ENCODE data around the gene CDK19. TPM values are rescaled to one million over a fixed set of nuclear protein-coding genes. Genes with fewer than 3 reads are reported as not detected.

The CDK19 gene
- total RNA-seq, 1 experiment from 2014 or later: 11.7 TPM

- Mint-ChIP-seq H3K27me3 (ENCODE audit: low read depth) (no peaks in the 10 kb centered on the region), H3K4me1 (peaks cover 18% of the 10 kb centered on the region), H3K9me3 (no peaks in the 10 kb centered on the region), H3K27ac (0 out of 2 replicates have a peak overlapping the region, but pooled peaks have one; percentile 2), H3K4me3 (no peak overlapping the region), H3K36me3 (peaks cover 7% of the 10 kb centered on the region)
- ATAC-seq (no peak), DNase-seq (ENCODE audit: low spot score) (no peak)
- ChIA-PET POLR2A (interaction anchor here (0.6 kb wide), 1 partner anchor 101 kb away, joined by 3 read pairs; no protein-coding TSS in a partner anchor), CTCF (interaction anchor here (0.6 to 1.4 kb wide), 20 partner anchors 12 to 407 kb away, joined by 3 to 13 read pairs (median 4); partner anchors contain the start of gene CDK19)
- no peak for TF ChIP-seq SP1 (CRISPR knock-in tag; conservative IDR thresholded peaks at IDR 0.05)
- TF ChIP-seq MAX (CRISPR knock-in tag; IDR thresholded peaks at IDR 0.05): no peak
- TF ChIP-seq AR (CRISPR knock-in tag; IDR thresholded peaks at IDR 0.05): no peak
- no peak for TF ChIP-seq HMGXB4 (CRISPR knock-in tag; IDR thresholded peaks at IDR 0.05)
- no peak for TF ChIP-seq ZNF671 (CRISPR knock-in tag; IDR thresholded peaks at IDR 0.05)
- no peak for TF ChIP-seq CREM (CRISPR knock-in tag; IDR thresholded peaks at IDR 0.05)
- TF ChIP-seq NFYB (CRISPR knock-in tag; conservative IDR thresholded peaks at IDR 0.05; ENCODE audit: low read depth): no peak
- no peak for TF ChIP-seq PRDM15 (CRISPR knock-in tag; IDR thresholded peaks at IDR 0.05)
Observed at GRCh38 chr6:110619275-110619908, 195.9 kb downstream of the CDK19 start.

- Mint-ChIP-seq H3K4me3 (no peak overlapping the region), H3K4me1 (peaks cover 25% of the 10 kb centered on the region), H3K27me3 (ENCODE audit: low read depth) (no peaks in the 10 kb centered on the region), H3K9me3 (no peaks in the 10 kb centered on the region), H3K27ac (peak overlapping the region; percentile 71), H3K36me3 (peaks cover 9% of the 10 kb centered on the region)
- ChIA-PET CTCF (interaction anchor here (0.6 to 1.4 kb wide), 20 partner anchors 11 to 408 kb away, joined by 3 to 13 read pairs (median 4); partner anchors contain the start of gene CDK19), POLR2A (no interaction called here)
- DNase-seq (ENCODE audit: low spot score) (no peak), ATAC-seq (peak; percentile 87)
- TF ChIP-seq JUN (CRISPR knock-in tag; IDR thresholded peaks at IDR 0.05): no peak
- TF ChIP-seq ZMAT4 (CRISPR knock-in tag; IDR thresholded peaks at IDR 0.05): no peak
- TF ChIP-seq EMX1 (CRISPR knock-in tag; IDR thresholded peaks at IDR 0.05): no peak
- no peak for TF ChIP-seq ATF2 (CRISPR knock-in tag; IDR thresholded peaks at IDR 0.05; ENCODE audit: borderline replicate concordance, low read depth)
- TF ChIP-seq TCF7 (CRISPR knock-in tag; IDR thresholded peaks at IDR 0.05; ENCODE audit: low read depth): no peak
- TF ChIP-seq RELA (CRISPR knock-in tag; IDR thresholded peaks at IDR 0.05; ENCODE audit: borderline replicate concordance): no peak
- TF ChIP-seq ARID4B (CRISPR knock-in tag; IDR thresholded peaks at IDR 0.05; ENCODE audit: borderline replicate concordance): no peak
- TF ChIP-seq ZBTB21 (CRISPR knock-in tag; IDR thresholded peaks at IDR 0.05; ENCODE audit: borderline replicate concordance): no peak
Observed at GRCh38 chr6:110618591-110619267, 196.5 kb downstream of the CDK19 start.

Data from WTC11 (cell line).